A549 (cell line): ENCODE measurements around the gene B3GLCT. TPM values are rescaled to one million over a fixed set of nuclear protein-coding genes. Genes with fewer than 3 reads are reported as not detected.

Source experiments
- ATAC-seq, 2 experiments: fragments of 200-7000 bp in 1 of 2; fragments of >200 bp in 1 of 2; cut with Nextera tagmentation in 1 of 2; cut with Tn5 transposase in 1 of 2; 3 replicates each; pipeline versions ENCODE4 v1.8.0 to v1.9.1; 2018 to 2020; ENCODE audit warnings: mild to moderate bottlenecking in 1 of 2, moderate library complexity in 1 of 2
- CTCF ChIA-PET: fragments of 300-600 bp; sonication (Branson Sonifier 250); formaldehyde crosslinking; extraction: SDS; loops from one replicate; lab custom pipeline; 2021; ENCODE audit warnings: antibody characterized with exemption, inconsistent platforms; lab: Yijun Ruan, JAX
- POLR2A ChIA-PET: fragments of 350-600 bp; formaldehyde crosslinking; extraction: SDS; loops from one replicate; lab custom pipeline; 2021; ENCODE audit warnings: antibody characterized with exemption, inconsistent platforms; lab: Yijun Ruan, JAX
- DNase-seq, 2 experiments: peaks; one replicate each; pipeline versions ENCODE4 v3.0.0 to v3.0.0-alpha.2; 2011 to 2016; ENCODE audit warnings: low read depth in 1 of 2, low spot score in 1 of 2
- FAIRE-seq: peaks from 2 replicates; lab custom pipeline; 2011; peaks lifted over from hg19 to GRCh38; lab: Jason Lieb, UNC
- H3K27ac ChIP-seq, 2 experiments: fragments of >200 bp; sonication (Bioruptor Twin); formaldehyde crosslinking; 3 replicates each; pipeline ENCODE4 v1.5.1; 2016 to 2017
- H3K4me1 ChIP-seq: fragments of >200 bp; sonication (Bioruptor Twin); formaldehyde crosslinking; 3 replicates; pipeline ENCODE4 v1.6.1; 2016
- H3K4me2 ChIP-seq: fragments of >200 bp; sonication (Bioruptor Twin); formaldehyde crosslinking; 3 replicates; pipeline ENCODE4 v1.6.1; 2016
- H3K4me3 ChIP-seq: fragments of >200 bp; sonication (Bioruptor Twin); formaldehyde crosslinking; 3 replicates; pipeline ENCODE4 v1.5.1; 2016
- H3K9me3 ChIP-seq: fragments of >200 bp; sonication (Bioruptor Twin); formaldehyde crosslinking; 3 replicates; pipeline ENCODE4 v1.6.1; 2016
- ATOH8 ChIP-seq: fragments of 250-450 bp; sonication (Bioruptor Pico); IDR thresholded peaks from 2 replicates; pipeline ENCODE4 v1.5.0; 2020; ENCODE audit warnings: low read depth, mild to moderate bottlenecking, moderate library complexity
- CBX8 ChIP-seq: fragments of 200-600 bp; sonication (generic); IDR thresholded peaks from 2 replicates; pipeline ENCODE4 v1.6.1; 2016
- CHD2 ChIP-seq: fragments of 150-350 bp; IDR thresholded peaks from 2 replicates; pipeline ENCODE4 v1.6.1; 2014; ENCODE audit warnings: low read length; ENCODE audit not compliant: partially characterized antibody
- CHD4 ChIP-seq: fragments of 200-600 bp; sonication (generic); IDR thresholded peaks from 2 replicates; pipeline ENCODE4 v1.6.1; 2016; ENCODE audit warnings: antibody characterized with exemption, mild to moderate bottlenecking, borderline replicate concordance
- EHF ChIP-seq: fragments of 250-450 bp; sonication (Bioruptor Pico); IDR thresholded peaks from 2 replicates; pipeline ENCODE4 v1.5.0; 2020; ENCODE audit warnings: mild to moderate bottlenecking
- EP300 ChIP-seq, 2 experiments: fragments of >200 bp; sonication (Bioruptor Twin); formaldehyde crosslinking; IDR thresholded peaks; 2 replicates in 1 of 2; 3 replicates in 1 of 2; pipeline ENCODE4 v1.6.1; 2016 to 2017
- ESRRA ChIP-seq: fragments of 150-350 bp; IDR thresholded peaks from 2 replicates; pipeline ENCODE4 v1.6.1; 2014; ENCODE audit warnings: mild to moderate bottlenecking, low read length, borderline replicate concordance
- FOXS1 ChIP-seq: fragments of 250-450 bp; sonication (Bioruptor Pico); IDR thresholded peaks from 2 replicates; pipeline ENCODE4 v1.5.0; 2020; ENCODE audit warnings: mild to moderate bottlenecking, moderate library complexity
- GATA3 ChIP-seq: IDR thresholded peaks from 2 replicates; pipeline ENCODE4 v1.6.1; 2012; ENCODE audit warnings: borderline replicate concordance
- HEYL ChIP-seq: fragments of 250-450 bp; sonication (Bioruptor Pico); IDR thresholded peaks from 2 replicates; pipeline ENCODE4 v1.8.0; 2021; ENCODE audit warnings: mild to moderate bottlenecking, moderate library complexity
- JUN ChIP-seq, 2 experiments: fragments of >200 bp; sonication (Bioruptor Twin); formaldehyde crosslinking; IDR thresholded peaks; 2 replicates in 1 of 2; 3 replicates in 1 of 2; pipeline ENCODE4 v1.6.1; 2016 to 2017
- KDM5A ChIP-seq: fragments of 200-600 bp; sonication (generic); IDR thresholded peaks from 2 replicates; pipeline ENCODE4 v1.6.1; 2016; ENCODE audit warnings: antibody characterized with exemption, mild to moderate bottlenecking
- MAFK ChIP-seq: fragments of 450-650 bp; IDR thresholded peaks from 2 replicates; pipeline ENCODE4 v1.6.1; 2014; ENCODE audit not compliant: partially characterized antibody
- MAX ChIP-seq: IDR thresholded peaks from 2 replicates; pipeline ENCODE4 v1.6.1; 2012
- MAZ ChIP-seq: fragments of 150-350 bp; IDR thresholded peaks from 2 replicates; pipeline ENCODE4 v1.6.1; 2014; ENCODE audit warnings: antibody characterized with exemption, low read depth, low read length, borderline replicate concordance
- PBX3 ChIP-seq: IDR thresholded peaks from 2 replicates; pipeline ENCODE4 v1.6.1; 2012
- POLR2A ChIP-seq: IDR thresholded peaks from 2 replicates; pipeline ENCODE4 v1.6.1; 2012; ENCODE audit warnings: mild to moderate bottlenecking, low read length
- RCOR1 ChIP-seq: fragments of 150-350 bp; IDR thresholded peaks from 2 replicates; pipeline ENCODE4 v1.6.1; 2014; ENCODE audit warnings: antibody characterized with exemption, low read length, low read depth
- RFX5 ChIP-seq: fragments of 450-650 bp; IDR thresholded peaks from 2 replicates; pipeline ENCODE4 v1.7.1; 2014; ENCODE audit warnings: antibody characterized with exemption, mild to moderate bottlenecking, moderate library complexity
- SMC3 ChIP-seq: fragments of >200 bp; sonication (Bioruptor Twin); formaldehyde crosslinking; IDR thresholded peaks from 3 replicates; pipeline ENCODE4 v1.6.1; 2018; ENCODE audit warnings: inconsistent platforms
- WGBS: methylation state at CpG from one replicate; pipeline ENCODE4 v1.1.6; 2017; ENCODE audit errors: missing lambda C conversion rate; 5-methylcytosine and 5-hydroxymethylcytosine counted together
- polyA plus RNA-seq, 4 experiments: library from polyadenylated mRNA; depleted of rRNA in 3 of 4; stranded (reverse); fragments of >200 nt; fragmentation: RNase III in 1 of 4; extraction: RNeasy Plus Mini Kit Qiagen cat#74134 plus additional on column Dnase treatment in 1 of 4; gene quantifications; 2 replicates in 3 of 4; 3 replicates in 1 of 4; pipeline ENCODE4 v1.2.3, GENCODE V29; 2011 to 2017
- TF ChIP-seq, protein P1 (sequence below): fragments of 450-650 bp; IDR thresholded peaks from 2 replicates; pipeline ENCODE4 v1.6.1; 2014; ENCODE audit warnings: antibody characterized with exemption
- TF ChIP-seq, protein P2 (sequence below): IDR thresholded peaks from 2 replicates; pipeline ENCODE4 v1.6.1; 2012; ENCODE audit warnings: low read depth, borderline replicate concordance
- TF ChIP-seq, protein P3 (sequence below): fragments of >200 bp; sonication (Bioruptor Twin); formaldehyde crosslinking; IDR thresholded peaks from 3 replicates; pipeline ENCODE4 v1.6.1; 2016

B3GLCT gene
- polyA plus RNA-seq, 2 of the 4 experiments (the other 2 are of a cell fraction): 4.5 to 6.6 TPM

DNA sequence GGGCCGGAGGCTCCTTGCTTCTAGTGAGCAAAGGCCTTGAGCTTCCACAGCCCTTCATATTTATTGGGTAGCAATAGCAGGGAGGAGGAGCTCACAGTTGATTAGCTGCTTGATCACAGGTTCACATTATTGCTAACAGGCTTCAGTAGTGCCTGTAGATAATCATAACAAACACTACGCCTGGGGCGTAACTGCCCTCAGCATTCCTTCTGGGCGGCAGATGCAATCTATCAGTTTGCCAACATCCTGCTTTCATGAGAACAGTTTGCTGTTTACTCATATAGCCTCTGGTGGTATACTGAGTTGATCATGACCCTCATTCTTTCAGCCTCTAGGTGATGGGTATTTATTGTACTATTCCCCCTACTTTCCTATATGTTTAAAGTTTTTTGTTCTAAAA lies 149.4 kb downstream of the B3GLCT start:
- 51% methylated on average over 4 of the region's 4 CpGs for WGBS
- CTCF ChIA-PET: no interaction called here
- DNase-seq (no peak), ATAC-seq (no peak)
- Histone ChIP-seq H3K4me3 (no peak overlapping the region), H3K4me2 (no peak overlapping the region), H3K9me3 (no peaks in the 10 kb centered on the region)
- POLR2A ChIA-PET: no interaction called here
- TF ChIP-seq JUN (IDR thresholded peaks at IDR 0.05) (no peak), RFX5 (no peak), RCOR1 (no peak), CHD2 (no peak), POLR2A (no peak), PBX3 (no peak), EHF (CRISPR knock-in tag) (no peak), HEYL (CRISPR knock-in tag) (no peak), ESRRA (no peak), EP300 (IDR thresholded peaks at IDR 0.05) (no peak), CBX8 (no peak), MAZ (no peak), GATA3 (no peak), FOXS1 (CRISPR knock-in tag) (no peak), KDM5A (no peak)
- TF ChIP-seq, protein P1, sequence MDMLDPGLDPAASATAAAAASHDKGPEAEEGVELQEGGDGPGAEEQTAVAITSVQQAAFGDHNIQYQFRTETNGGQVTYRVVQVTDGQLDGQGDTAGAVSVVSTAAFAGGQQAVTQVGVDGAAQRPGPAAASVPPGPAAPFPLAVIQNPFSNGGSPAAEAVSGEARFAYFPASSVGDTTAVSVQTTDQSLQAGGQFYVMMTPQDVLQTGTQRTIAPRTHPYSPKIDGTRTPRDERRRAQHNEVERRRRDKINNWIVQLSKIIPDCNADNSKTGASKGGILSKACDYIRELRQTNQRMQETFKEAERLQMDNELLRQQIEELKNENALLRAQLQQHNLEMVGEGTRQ: no peak
- TF ChIP-seq, protein P2, sequence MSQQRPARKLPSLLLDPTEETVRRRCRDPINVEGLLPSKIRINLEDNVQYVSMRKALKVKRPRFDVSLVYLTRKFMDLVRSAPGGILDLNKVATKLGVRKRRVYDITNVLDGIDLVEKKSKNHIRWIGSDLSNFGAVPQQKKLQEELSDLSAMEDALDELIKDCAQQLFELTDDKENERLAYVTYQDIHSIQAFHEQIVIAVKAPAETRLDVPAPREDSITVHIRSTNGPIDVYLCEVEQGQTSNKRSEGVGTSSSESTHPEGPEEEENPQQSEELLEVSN: no peak
- TF ChIP-seq, protein P3, sequence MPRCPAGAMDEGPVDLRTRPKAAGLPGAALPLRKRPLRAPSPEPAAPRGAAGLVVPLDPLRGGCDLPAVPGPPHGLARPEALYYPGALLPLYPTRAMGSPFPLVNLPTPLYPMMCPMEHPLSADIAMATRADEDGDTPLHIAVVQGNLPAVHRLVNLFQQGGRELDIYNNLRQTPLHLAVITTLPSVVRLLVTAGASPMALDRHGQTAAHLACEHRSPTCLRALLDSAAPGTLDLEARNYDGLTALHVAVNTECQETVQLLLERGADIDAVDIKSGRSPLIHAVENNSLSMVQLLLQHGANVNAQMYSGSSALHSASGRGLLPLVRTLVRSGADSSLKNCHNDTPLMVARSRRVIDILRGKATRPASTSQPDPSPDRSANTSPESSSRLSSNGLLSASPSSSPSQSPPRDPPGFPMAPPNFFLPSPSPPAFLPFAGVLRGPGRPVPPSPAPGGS: no peak
- TF ChIP-seq, all 56 proteins: peak for 0
- H3K4me1 ChIP-seq: no peaks in the 10 kb centered on the region
- no peak overlapping the region for H3K27ac ChIP-seq
- FAIRE-seq: no peak

- 51% methylated on average over 5 of the region's 5 CpGs for WGBS
- no peak overlapping the region for H3K27ac ChIP-seq
- FAIRE-seq: no peak
- no peaks in the 10 kb centered on the region for H3K4me1 ChIP-seq
- ATAC-seq: no peak
- 0 out of 3 replicates have a peak, but pooled peaks cover 3% of the 10 kb centered on the region for H3K9me3 ChIP-seq
- no peak for DNase-seq
- ChIA-PET POLR2A (no interaction called here), CTCF (no interaction called here)
- H3K4me2 ChIP-seq: no peak overlapping the region
- TF ChIP-seq RFX5 (no peak), ATOH8 (no peak), HEYL (CRISPR knock-in tag) (no peak), GATA3 (no peak), MAX (no peak), JUN (IDR thresholded peaks at IDR 0.05) (no peak), SMC3 (no peak), MAFK (no peak), CHD4 (no peak), FOXS1 (CRISPR knock-in tag) (no peak)
- TF ChIP-seq, protein P2: no peak
- no peak overlapping the region for H3K4me3 ChIP-seq
Measured at GRCh38 chr13:31350560-31350959, 150.8 kb downstream of the B3GLCT start.
